SK-N-SH treated with all-trans-retinoic acid at 6 μM for 48 hours (cell line): ENCODE measurements around the gene NET1.

Experiments
- ATAC-seq: fragments of 200-7000 bp; cut with Tn5 transposase; 3 replicates; pipeline ENCODE4 v1.9.1; 2020; ENCODE audit warnings: mild to moderate bottlenecking, moderate library complexity
- ARNTL ChIP-seq: fragments of 450-650 bp; formaldehyde crosslinking; IDR thresholded peaks from 2 replicates; pipeline ENCODE4 v1.5.0; 2020; ENCODE audit warnings: low read depth, mild to moderate bottlenecking, moderate library complexity, borderline replicate concordance
- BACH2 ChIP-seq: fragments of 250-450 bp; sonication (Bioruptor Pico); IDR thresholded peaks from 2 replicates; pipeline ENCODE4 v1.9.0; 2021; ENCODE audit warnings: mild to moderate bottlenecking, borderline replicate concordance
- CSDC2 ChIP-seq: fragments of 250-450 bp; sonication (Bioruptor Pico); IDR thresholded peaks from 2 replicates; pipeline ENCODE4 v1.5.0; 2020; ENCODE audit warnings: mild to moderate bottlenecking, moderate library complexity
- CSRNP3 ChIP-seq: fragments of 250-450 bp; sonication (Bioruptor Pico); IDR thresholded peaks from 2 replicates; pipeline ENCODE4 v1.5.1; 2021; ENCODE audit warnings: mild to moderate bottlenecking, moderate library complexity
- ESRRG ChIP-seq: fragments of 250-450 bp; sonication (Bioruptor Pico); IDR thresholded peaks from 2 replicates; pipeline ENCODE4 v1.6.1; 2021; ENCODE audit warnings: mild to moderate bottlenecking
- GLIS3 ChIP-seq: fragments of 250-450 bp; sonication (Bioruptor Pico); IDR thresholded peaks from 2 replicates; pipeline ENCODE4 v1.5.0; 2020; ENCODE audit warnings: mild to moderate bottlenecking, moderate library complexity
- ISL1 ChIP-seq: fragments of 250-450 bp; sonication (Bioruptor Pico); IDR thresholded peaks from 2 replicates; pipeline ENCODE4 v2.1.2; 2022; ENCODE audit warnings: mild to moderate bottlenecking, moderate library complexity
- OSR1 ChIP-seq: fragments of 250-450 bp; sonication (Bioruptor Pico); IDR thresholded peaks from 2 replicates; pipeline ENCODE4 v1.8.0; 2022; ENCODE audit warnings: moderate library complexity, mild to moderate bottlenecking, inconsistent platforms
- POU6F1 ChIP-seq: fragments of 250-450 bp; sonication (Bioruptor Pico); IDR thresholded peaks from 2 replicates; pipeline ENCODE4 v1.8.0; 2021; ENCODE audit warnings: low read depth, mild to moderate bottlenecking, moderate library complexity, borderline replicate concordance
- PPARA ChIP-seq: fragments of 250-450 bp; sonication (Bioruptor Pico); IDR thresholded peaks from 2 replicates; pipeline ENCODE4 v1.5.0; 2020; ENCODE audit warnings: mild to moderate bottlenecking, borderline replicate concordance
- RARB ChIP-seq: fragments of 250-450 bp; sonication (Bioruptor Pico); IDR thresholded peaks from 2 replicates; pipeline ENCODE4 v1.8.0; 2021; ENCODE audit warnings: mild to moderate bottlenecking, moderate library complexity
- SNAI2 ChIP-seq: fragments of 250-450 bp; sonication (Bioruptor Pico); IDR thresholded peaks from 2 replicates; pipeline ENCODE4 v1.5.0; 2020; ENCODE audit warnings: mild to moderate bottlenecking, moderate library complexity
- TCF4 ChIP-seq: fragments of 250-450 bp; sonication (Bioruptor Pico); IDR thresholded peaks from 2 replicates; pipeline ENCODE4 v1.8.0; 2021; ENCODE audit warnings: mild to moderate bottlenecking, moderate library complexity, borderline replicate concordance
- TOX ChIP-seq: fragments of 250-450 bp; sonication (Bioruptor Pico); IDR thresholded peaks from 2 replicates; pipeline ENCODE4 v1.8.0; 2021; ENCODE audit warnings: mild to moderate bottlenecking, moderate library complexity, borderline replicate concordance
- ZC3H10 ChIP-seq: fragments of 250-450 bp; sonication (Bioruptor Pico); IDR thresholded peaks from 2 replicates; pipeline ENCODE4 v1.5.1; 2021; ENCODE audit warnings: mild to moderate bottlenecking, moderate library complexity
- ZFP3 ChIP-seq: fragments of 250-450 bp; sonication (Bioruptor Pico); IDR thresholded peaks from 2 replicates; pipeline ENCODE4 v1.5.0; 2020; ENCODE audit warnings: mild to moderate bottlenecking, moderate library complexity
- ZFP30 ChIP-seq: fragments of 450-650 bp; formaldehyde crosslinking; IDR thresholded peaks from 2 replicates; pipeline ENCODE4 v1.5.0; 2022; ENCODE audit warnings: mild to moderate bottlenecking, moderate library complexity
- ZNF565 ChIP-seq: fragments of 450-650 bp; formaldehyde crosslinking; conservative IDR thresholded peaks from 2 replicates; pipeline ENCODE4 v1.5.0; 2020; ENCODE audit warnings: low read depth, mild to moderate bottlenecking, moderate library complexity
- ZNF70 ChIP-seq: fragments of 450-650 bp; formaldehyde crosslinking; IDR thresholded peaks from 2 replicates; pipeline ENCODE4 v1.5.0; 2020; ENCODE audit warnings: mild to moderate bottlenecking, moderate library complexity
- ZNF8 ChIP-seq: fragments of 450-650 bp; formaldehyde crosslinking; IDR thresholded peaks from 2 replicates; pipeline ENCODE4 v1.5.0; 2020; ENCODE audit warnings: mild to moderate bottlenecking, moderate library complexity
- TF ChIP-seq, protein P1 (sequence below): fragments of 250-450 bp; sonication (Bioruptor Pico); IDR thresholded peaks from 2 replicates; pipeline ENCODE4 v1.8.0; 2020; ENCODE audit warnings: mild to moderate bottlenecking, moderate library complexity, borderline replicate concordance
- TF ChIP-seq, protein P2 (sequence below): fragments of 250-450 bp; sonication (Bioruptor Pico); IDR thresholded peaks from 2 replicates; pipeline ENCODE4 v1.5.0; 2020; ENCODE audit warnings: mild to moderate bottlenecking, moderate library complexity

Gene NET1

GRCh38 chr10:5399332-5399731 is 13.0 kb upstream of the NET1 start:
- ATAC-seq: no peak
- no peak for TF ChIP-seq BACH2
- no peak for TF ChIP-seq GLIS3 (CRISPR knock-in tag)
- TF ChIP-seq, protein P1, sequence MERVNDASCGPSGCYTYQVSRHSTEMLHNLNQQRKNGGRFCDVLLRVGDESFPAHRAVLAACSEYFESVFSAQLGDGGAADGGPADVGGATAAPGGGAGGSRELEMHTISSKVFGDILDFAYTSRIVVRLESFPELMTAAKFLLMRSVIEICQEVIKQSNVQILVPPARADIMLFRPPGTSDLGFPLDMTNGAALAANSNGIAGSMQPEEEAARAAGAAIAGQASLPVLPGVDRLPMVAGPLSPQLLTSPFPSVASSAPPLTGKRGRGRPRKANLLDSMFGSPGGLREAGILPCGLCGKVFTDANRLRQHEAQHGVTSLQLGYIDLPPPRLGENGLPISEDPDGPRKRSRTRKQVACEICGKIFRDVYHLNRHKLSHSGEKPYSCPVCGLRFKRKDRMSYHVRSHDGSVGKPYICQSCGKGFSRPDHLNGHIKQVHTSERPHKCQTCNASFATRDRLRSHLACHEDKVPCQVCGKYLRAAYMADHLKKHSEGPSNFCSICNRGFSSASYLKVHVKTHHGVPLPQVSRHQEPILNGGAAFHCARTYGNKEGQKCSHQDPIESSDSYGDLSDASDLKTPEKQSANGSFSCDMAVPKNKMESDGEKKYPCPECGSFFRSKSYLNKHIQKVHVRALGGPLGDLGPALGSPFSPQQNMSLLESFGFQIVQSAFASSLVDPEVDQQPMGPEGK (CRISPR knock-in tag): no peak

DNA sequence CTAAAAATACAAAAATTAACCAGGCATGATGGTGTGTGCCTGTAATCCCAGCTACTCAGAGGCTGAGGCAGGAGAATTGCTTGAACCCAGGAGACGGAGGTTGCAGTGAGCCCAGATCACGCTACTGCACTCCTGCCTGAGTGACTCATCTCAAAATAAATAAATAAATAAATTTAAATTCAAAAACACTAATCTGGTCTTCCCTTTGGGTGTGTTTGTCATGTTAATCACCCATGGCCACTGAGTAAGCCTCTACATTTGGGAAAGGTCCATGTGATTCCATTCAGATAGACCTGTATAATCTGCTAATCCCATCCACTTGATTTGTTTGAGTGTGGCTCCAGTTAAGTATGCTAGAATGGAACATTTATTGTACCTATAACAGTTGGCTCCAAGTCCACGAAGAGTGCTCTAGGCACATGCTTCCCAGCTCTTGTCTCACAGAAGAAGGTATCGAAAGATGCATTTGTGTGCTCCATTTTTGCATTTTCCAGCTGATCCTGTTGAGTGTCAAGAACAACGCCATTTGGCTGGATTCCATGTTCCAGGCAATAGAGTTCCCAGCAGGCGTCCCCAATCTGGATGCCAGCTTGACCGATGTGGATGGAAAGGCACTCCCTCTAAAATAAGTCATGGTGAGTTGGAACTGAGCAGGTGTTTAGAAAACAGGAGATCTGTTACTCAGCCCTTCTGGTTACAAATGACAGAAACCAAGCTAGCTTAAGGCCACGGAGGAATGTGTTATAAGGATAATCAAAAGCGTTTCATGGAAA is 11.7 kb upstream of the NET1 start:
- ATAC-seq: no peak
- TF ChIP-seq BACH2 (no peak), POU6F1 (CRISPR knock-in tag) (no peak), TOX (CRISPR knock-in tag) (no peak), GLIS3 (CRISPR knock-in tag) (no peak), ZFP30 (CRISPR knock-in tag) (no peak), ISL1 (CRISPR knock-in tag) (no peak), ESRRG (CRISPR knock-in tag) (no peak), OSR1 (CRISPR knock-in tag) (no peak), ZNF8 (CRISPR knock-in tag) (no peak), RARB (CRISPR knock-in tag) (no peak), CSRNP3 (no peak), ZC3H10 (CRISPR knock-in tag) (no peak), PPARA (CRISPR knock-in tag) (no peak), ARNTL (CRISPR knock-in tag) (no peak), ZFP3 (CRISPR knock-in tag) (no peak), ZNF70 (no peak), CSDC2 (CRISPR knock-in tag) (no peak), TCF4 (no peak), ZNF565 (CRISPR knock-in tag) (no peak)
- TF ChIP-seq, protein P2, sequence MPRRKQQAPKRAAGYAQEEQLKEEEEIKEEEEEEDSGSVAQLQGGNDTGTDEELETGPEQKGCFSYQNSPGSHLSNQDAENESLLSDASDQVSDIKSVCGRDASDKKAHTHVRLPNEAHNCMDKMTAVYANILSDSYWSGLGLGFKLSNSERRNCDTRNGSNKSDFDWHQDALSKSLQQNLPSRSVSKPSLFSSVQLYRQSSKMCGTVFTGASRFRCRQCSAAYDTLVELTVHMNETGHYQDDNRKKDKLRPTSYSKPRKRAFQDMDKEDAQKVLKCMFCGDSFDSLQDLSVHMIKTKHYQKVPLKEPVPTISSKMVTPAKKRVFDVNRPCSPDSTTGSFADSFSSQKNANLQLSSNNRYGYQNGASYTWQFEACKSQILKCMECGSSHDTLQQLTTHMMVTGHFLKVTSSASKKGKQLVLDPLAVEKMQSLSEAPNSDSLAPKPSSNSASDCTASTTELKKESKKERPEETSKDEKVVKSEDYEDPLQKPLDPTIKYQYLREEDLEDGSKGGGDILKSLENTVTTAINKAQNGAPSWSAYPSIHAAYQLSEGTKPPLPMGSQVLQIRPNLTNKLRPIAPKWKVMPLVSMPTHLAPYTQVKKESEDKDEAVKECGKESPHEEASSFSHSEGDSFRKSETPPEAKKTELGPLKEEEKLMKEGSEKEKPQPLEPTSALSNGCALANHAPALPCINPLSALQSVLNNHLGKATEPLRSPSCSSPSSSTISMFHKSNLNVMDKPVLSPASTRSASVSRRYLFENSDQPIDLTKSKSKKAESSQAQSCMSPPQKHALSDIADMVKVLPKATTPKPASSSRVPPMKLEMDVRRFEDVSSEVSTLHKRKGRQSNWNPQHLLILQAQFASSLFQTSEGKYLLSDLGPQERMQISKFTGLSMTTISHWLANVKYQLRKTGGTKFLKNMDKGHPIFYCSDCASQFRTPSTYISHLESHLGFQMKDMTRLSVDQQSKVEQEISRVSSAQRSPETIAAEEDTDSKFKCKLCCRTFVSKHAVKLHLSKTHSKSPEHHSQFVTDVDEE: no peak

DNA sequence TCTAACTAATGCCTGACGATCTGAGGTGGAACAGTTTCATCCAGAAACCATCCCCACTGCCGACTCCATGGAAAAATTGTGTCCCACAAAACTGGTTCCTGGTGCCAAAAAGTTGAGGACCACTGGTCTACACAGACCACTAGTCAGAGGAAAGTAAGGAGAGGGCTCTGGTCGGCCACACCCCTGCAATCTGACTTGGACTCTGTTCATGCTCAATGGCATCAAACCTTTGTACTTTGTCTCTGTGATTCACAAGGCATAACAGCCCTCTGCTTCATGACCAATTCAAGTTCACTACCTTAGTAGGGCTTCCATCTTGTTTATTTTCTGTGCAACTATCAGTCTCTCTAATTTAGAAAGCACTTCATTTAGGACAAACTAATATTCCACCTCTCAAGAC is 9.6 kb upstream of the NET1 start:
- no peak for ATAC-seq
- no peak for TF ChIP-seq ZNF565 (CRISPR knock-in tag)
- no peak for TF ChIP-seq GLIS3 (CRISPR knock-in tag)
- no peak for TF ChIP-seq SNAI2 (CRISPR knock-in tag)
- TF ChIP-seq, protein P2: no peak
- no peak for TF ChIP-seq POU6F1 (CRISPR knock-in tag)
- TF ChIP-seq PPARA (CRISPR knock-in tag): no peak
